ENCODE results near the gene ADAMTSL2. TPM values are rescaled to one million over a fixed set of nuclear protein-coding genes. Genes with fewer than 3 reads are reported as not detected.
A peak's percentile ranks its signal among the peaks of the same experiment; 100 is the strongest.

ADAMTSL2 gene
- total and polyA plus RNA-seq, 5 donors from 2014 or later = not detected

- no peaks in the 10 kb centered on the region for H3K4me1 ChIP-seq (ENCODE audit: control insufficient read depth, insufficient read depth, low read length, poor library complexity, severe bottlenecking)
- ATAC-seq (ENCODE audit: low read depth in 2 of 2) = no peak
- Mint-ChIP-seq H3K9me3 (peaks cover 0 to 1% (median 0%) of the 10 kb centered on the region in 7 donors), H3K4me1 (no peaks in the 10 kb centered on the region), H3K4me3 (no peak overlapping the region), H3K27me3 (no peaks in the 10 kb centered on the region), H3K36me3 (no peaks in the 10 kb centered on the region), H3K27ac (no peak overlapping the region)
- H3K27ac ChIP-seq (ENCODE audit: insufficient read depth, low read length, poor library complexity, severe bottlenecking) = no peak overlapping the region
- no peaks in the 10 kb centered on the region for H3K27me3 ChIP-seq (ENCODE audit: control insufficient read depth, insufficient read depth, low read length)
- no peak for DNase-seq
- H3K4me3 ChIP-seq (ENCODE audit: low read depth, low read length) = no peak overlapping the region
- no peaks in the 10 kb centered on the region for H3K9me3 ChIP-seq (ENCODE audit: control insufficient read depth in 2 of 2, low read length in 2 of 2)
- no peaks in the 10 kb centered on the region for H3K36me3 ChIP-seq (ENCODE audit: control insufficient read depth, insufficient read depth, low read length)
Measured at GRCh38 chr9:133495327-133496293, 38.9 kb upstream of the ADAMTSL2 start.

- Histone ChIP-seq H3K4me3 (ENCODE audit: low read depth, low read length) (no peak overlapping the region), H3K36me3 (ENCODE audit: control insufficient read depth, insufficient read depth, low read length) (no peaks in the 10 kb centered on the region), H3K4me1 (ENCODE audit: control insufficient read depth, insufficient read depth, low read length, poor library complexity, severe bottlenecking) (no peaks in the 10 kb centered on the region), H3K27ac (ENCODE audit: insufficient read depth, low read length, poor library complexity, severe bottlenecking) (no peak overlapping the region), H3K27me3 (ENCODE audit: control insufficient read depth, insufficient read depth, low read length) (no peaks in the 10 kb centered on the region), H3K9me3 (ENCODE audit: control insufficient read depth in 2 of 2, low read length in 2 of 2) (peaks cover 11 to 12% of the 10 kb centered on the region in 2 experiments)
- H3K27me3 Mint-ChIP-seq = peaks cover 3% of the 10 kb centered on the region
- H3K4me1 Mint-ChIP-seq = no peaks in the 10 kb centered on the region
- H3K9me3 Mint-ChIP-seq = peaks cover 0 to 11% (median 3%) of the 10 kb centered on the region in 7 donors
- no peak for ATAC-seq (ENCODE audit: low read depth in 2 of 2)
- H3K27ac Mint-ChIP-seq = no peak overlapping the region
- no peak overlapping the region for H3K4me3 Mint-ChIP-seq
- H3K36me3 Mint-ChIP-seq = peaks cover under 1% of the 10 kb centered on the region
- DNase-seq = no peak
Measured at GRCh38 chr9:133496861-133497842, 37.4 kb upstream of the ADAMTSL2 start.

- DNase-seq = no peak
- Mint-ChIP-seq H3K27ac (no peak overlapping the region), H3K4me3 (no peak overlapping the region), H3K9me3 (peaks cover 0 to 21% (median 4%) of the 10 kb centered on the region in 7 donors), H3K36me3 (peaks cover 5% of the 10 kb centered on the region), H3K27me3 (peaks cover 7% of the 10 kb centered on the region), H3K4me1 (no peaks in the 10 kb centered on the region)
- no peaks in the 10 kb centered on the region for H3K4me1 ChIP-seq (ENCODE audit: control insufficient read depth, insufficient read depth, low read length, poor library complexity, severe bottlenecking)
- no peak overlapping the region for H3K4me3 ChIP-seq (ENCODE audit: low read depth, low read length)
- no peak for ATAC-seq (ENCODE audit: low read depth in 2 of 2)
- H3K36me3 ChIP-seq (ENCODE audit: control insufficient read depth, insufficient read depth, low read length) = no peaks in the 10 kb centered on the region
- H3K27ac ChIP-seq (ENCODE audit: insufficient read depth, low read length, poor library complexity, severe bottlenecking) = no peak overlapping the region
- peaks cover 16 to 17% of the 10 kb centered on the region in 2 experiments for H3K9me3 ChIP-seq (ENCODE audit: control insufficient read depth in 2 of 2, low read length in 2 of 2)
- no peaks in the 10 kb centered on the region for H3K27me3 ChIP-seq (ENCODE audit: control insufficient read depth, insufficient read depth, low read length)
Measured at GRCh38 chr9:133499132-133499891, 35.2 kb upstream of the ADAMTSL2 start.

GRCh38 chr9:133499892-133500270 lies 34.6 kb upstream of the ADAMTSL2 start:
- no peaks in the 10 kb centered on the region for H3K36me3 ChIP-seq (ENCODE audit: control insufficient read depth, insufficient read depth, low read length)
- ATAC-seq (ENCODE audit: low read depth in 2 of 2) (no peak), DNase-seq (no peak)
- H3K27me3 ChIP-seq (ENCODE audit: control insufficient read depth, insufficient read depth, low read length) = no peaks in the 10 kb centered on the region
- H3K4me1 ChIP-seq (ENCODE audit: control insufficient read depth, insufficient read depth, low read length, poor library complexity, severe bottlenecking) = no peaks in the 10 kb centered on the region
- no peak overlapping the region for H3K4me3 ChIP-seq (ENCODE audit: low read depth, low read length)
- peaks cover 16 to 17% of the 10 kb centered on the region in 2 experiments for H3K9me3 ChIP-seq (ENCODE audit: control insufficient read depth in 2 of 2, low read length in 2 of 2)
- no peak overlapping the region for H3K27ac ChIP-seq (ENCODE audit: insufficient read depth, low read length, poor library complexity, severe bottlenecking)
- Mint-ChIP-seq H3K9me3 (peaks cover 0 to 21% (median 4%) of the 10 kb centered on the region in 7 donors), H3K4me1 (no peaks in the 10 kb centered on the region), H3K36me3 (peaks cover 5% of the 10 kb centered on the region), H3K4me3 (no peak overlapping the region), H3K27ac (no peak overlapping the region), H3K27me3 (peaks cover 7% of the 10 kb centered on the region)

- DNase-seq = no peak
- H3K4me3 ChIP-seq (ENCODE audit: low read depth, low read length) = no peak overlapping the region
- no peak overlapping the region for H3K27ac Mint-ChIP-seq
- H3K27me3 Mint-ChIP-seq = peaks cover 7% of the 10 kb centered on the region
- H3K27me3 ChIP-seq (ENCODE audit: control insufficient read depth, insufficient read depth, low read length) = no peaks in the 10 kb centered on the region
- H3K4me1 ChIP-seq (ENCODE audit: control insufficient read depth, insufficient read depth, low read length, poor library complexity, severe bottlenecking) = no peaks in the 10 kb centered on the region
- ATAC-seq (ENCODE audit: low read depth in 2 of 2) = no peak
- no peaks in the 10 kb centered on the region for H3K36me3 ChIP-seq (ENCODE audit: control insufficient read depth, insufficient read depth, low read length)
- peaks cover 0 to 21% (median 4%) of the 10 kb centered on the region in 7 donors for H3K9me3 Mint-ChIP-seq
- H3K27ac ChIP-seq (ENCODE audit: insufficient read depth, low read length, poor library complexity, severe bottlenecking) = no peak overlapping the region
- peaks cover 16 to 17% of the 10 kb centered on the region in 2 experiments for H3K9me3 ChIP-seq (ENCODE audit: control insufficient read depth in 2 of 2, low read length in 2 of 2)
- H3K4me1 Mint-ChIP-seq = peaks cover 0 to under 1% (median 0%) of the 10 kb centered on the region in 4 donors
- H3K36me3 Mint-ChIP-seq = peaks cover 5% of the 10 kb centered on the region
- no peak overlapping the region for H3K4me3 Mint-ChIP-seq
Measured at GRCh38 chr9:133502112-133502511, 32.4 kb upstream of the ADAMTSL2 start.

- Histone ChIP-seq H3K36me3 (ENCODE audit: control insufficient read depth, insufficient read depth, low read length) (no peaks in the 10 kb centered on the region), H3K4me1 (ENCODE audit: control insufficient read depth, insufficient read depth, low read length, poor library complexity, severe bottlenecking) (peaks cover 18% of the 10 kb centered on the region), H3K27ac (ENCODE audit: insufficient read depth, low read length, poor library complexity, severe bottlenecking) (no peak overlapping the region), H3K4me3 (ENCODE audit: low read depth, low read length) (no peak overlapping the region), H3K9me3 (ENCODE audit: control insufficient read depth in 2 of 2, low read length in 2 of 2) (peaks cover 16 to 17% of the 10 kb centered on the region in 2 experiments), H3K27me3 (ENCODE audit: control insufficient read depth, insufficient read depth, low read length) (no peaks in the 10 kb centered on the region)
- Mint-ChIP-seq H3K27ac (peak overlapping the region in 1 of 3 donors; percentile 85), H3K4me3 (no peak overlapping the region), H3K27me3 (peaks cover 7% of the 10 kb centered on the region), H3K36me3 (peaks cover 5% of the 10 kb centered on the region), H3K4me1 (peaks cover 0 to 28% (median 8%) of the 10 kb centered on the region in 4 donors), H3K9me3 (peaks cover 0 to 21% (median 3%) of the 10 kb centered on the region in 7 donors)
- ATAC-seq (ENCODE audit: low read depth in 2 of 2) = no peak
- DNase-seq = no peak
Measured at GRCh38 chr9:133505186-133505830, 29.2 kb upstream of the ADAMTSL2 start.

Data from CD4-positive, CD25-positive, alpha-beta regulatory T cell (primary cell).